Measurements from ENCODE around the gene CACNA1I. TPM values are rescaled to one million over a fixed set of nuclear protein-coding genes. Genes with fewer than 3 reads are reported as not detected.

Gene CACNA1I
- total RNA-seq, 1 donor from 2014 or later: not detected

GRCh38 chr22:39581303-39581702 lies 10.8 kb downstream of the CACNA1I start:
- H3K4me3 ChIP-seq (ENCODE audit: low read depth, low read length): no peak overlapping the region
- H3K27me3 ChIP-seq (ENCODE audit: control insufficient read depth, insufficient read depth, low read length): no peaks in the 10 kb centered on the region
- FAIRE-seq (no peak), DNase-seq (ENCODE audit: low read depth) (no peak)
- H3K36me3 ChIP-seq (ENCODE audit: control insufficient read depth, insufficient read depth, low read length): no peaks in the 10 kb centered on the region
- TF ChIP-seq CTCF (IDR thresholded peaks at IDR 0.05; ENCODE audit: insufficient read depth, low read length, severe bottlenecking): no peak

- FAIRE-seq (no peak), DNase-seq (ENCODE audit: low read depth) (no peak)
- no peak overlapping the region for H3K4me3 ChIP-seq (ENCODE audit: low read depth, low read length)
- H3K36me3 ChIP-seq (ENCODE audit: control insufficient read depth, insufficient read depth, low read length): no peaks in the 10 kb centered on the region
- peaks cover 2% of the 10 kb centered on the region for H3K27me3 ChIP-seq (ENCODE audit: control insufficient read depth, insufficient read depth, low read length)
- no peak for TF ChIP-seq CTCF (IDR thresholded peaks at IDR 0.05; ENCODE audit: insufficient read depth, low read length, severe bottlenecking)
These were observed 12.6 kb downstream of the CACNA1I start for GRCh38 chr22:39583066-39583667.

GRCh38 chr22:39589875-39590274 lies 19.3 kb downstream of the CACNA1I start:
- DNase-seq (ENCODE audit: low read depth) (no peak), FAIRE-seq (no peak)
- H3K4me3 ChIP-seq (ENCODE audit: low read depth, low read length): no peak overlapping the region
- H3K27me3 ChIP-seq (ENCODE audit: control insufficient read depth, insufficient read depth, low read length): peaks cover 10% of the 10 kb centered on the region
- H3K36me3 ChIP-seq (ENCODE audit: control insufficient read depth, insufficient read depth, low read length): no peaks in the 10 kb centered on the region
- no peak for TF ChIP-seq CTCF (IDR thresholded peaks at IDR 0.05; ENCODE audit: insufficient read depth, low read length, severe bottlenecking)

- no peak for TF ChIP-seq CTCF (IDR thresholded peaks at IDR 0.05; ENCODE audit: insufficient read depth, low read length, severe bottlenecking)
- peak; percentile 54 for DNase-seq (ENCODE audit: low read depth)
- no peak overlapping the region for H3K4me3 ChIP-seq (ENCODE audit: low read depth, low read length)
- H3K36me3 ChIP-seq (ENCODE audit: control insufficient read depth, insufficient read depth, low read length): no peaks in the 10 kb centered on the region
- FAIRE-seq: peak; percentile 77
- peaks cover 11% of the 10 kb centered on the region for H3K27me3 ChIP-seq (ENCODE audit: control insufficient read depth, insufficient read depth, low read length)
These were observed 21.8 kb downstream of the CACNA1I start for GRCh38 chr22:39592081-39593065.

- H3K36me3 ChIP-seq (ENCODE audit: control insufficient read depth, insufficient read depth, low read length): no peaks in the 10 kb centered on the region
- no peak overlapping the region for H3K4me3 ChIP-seq (ENCODE audit: low read depth, low read length)
- FAIRE-seq: no peak
- no peak for TF ChIP-seq CTCF (IDR thresholded peaks at IDR 0.05; ENCODE audit: insufficient read depth, low read length, severe bottlenecking)
- no peak for DNase-seq (ENCODE audit: low read depth)
- peaks cover 14% of the 10 kb centered on the region for H3K27me3 ChIP-seq (ENCODE audit: control insufficient read depth, insufficient read depth, low read length)
These were observed 22.7 kb downstream of the CACNA1I start for GRCh38 chr22:39593066-39593930.
